CD14-positive monocyte (primary cell): Measurements from ENCODE around the gene MAST4. TPM values are rescaled to one million over a fixed set of nuclear protein-coding genes. Genes with fewer than 3 reads are reported as not detected.
A peak's percentile ranks its signal among the peaks of the same experiment; 100 is the strongest.

Experiments used
- DNase-seq, 3 donors: peaks; one replicate each; pipeline ENCODE4 v3.0.0-alpha.2; 2011 to 2022
- H2AFZ ChIP-seq: 2 replicates; pipeline ENCODE4 v1.6.0; 2012; ENCODE audit warnings: mild to moderate bottlenecking, low read depth, low read length, inconsistent platforms; ENCODE audit not compliant: insufficient read depth, poor library complexity, severe bottlenecking
- H3K27ac ChIP-seq, 2 donors: 1 replicate in 1 of 2; 2 replicates in 1 of 2; pipeline ENCODE4 v1.5.1; 2012 to 2013; ENCODE audit warnings: low read length in 2 of 2, control low read depth in 1 of 2, inconsistent platforms in 1 of 2, low read depth in 1 of 2, mild to moderate bottlenecking in 1 of 2
- H3K27me3 ChIP-seq, 2 donors: one replicate each; pipeline versions ENCODE4 v1.6.0 to v1.6.1; 2011 to 2013; ENCODE audit warnings: low read length in 2 of 2; ENCODE audit not compliant: control insufficient read depth in 2 of 2, insufficient read depth in 2 of 2
- H3K36me3 ChIP-seq, 2 donors: replicated peaks in 1 of 2; 1 replicate in 1 of 2; 2 replicates in 1 of 2; pipeline versions ENCODE4 v1.5.1 to v1.6.1; 2012 to 2013; ENCODE audit warnings: low read length in 2 of 2, control low read depth in 1 of 2, inconsistent platforms in 1 of 2, mild to moderate bottlenecking in 1 of 2; ENCODE audit not compliant: insufficient read depth in 2 of 2, control insufficient read depth in 1 of 2
- H3K4me1 ChIP-seq, 2 donors: 1 replicate in 1 of 2; 2 replicates in 1 of 2; pipeline versions ENCODE4 v1.5.1 to v1.6.1; 2012 to 2013; ENCODE audit warnings: low read length in 2 of 2, control low read depth in 1 of 2, inconsistent platforms in 1 of 2, mild to moderate bottlenecking in 1 of 2, moderate library complexity in 1 of 2; ENCODE audit not compliant: insufficient read depth in 2 of 2, control insufficient read depth in 1 of 2
- H3K4me2 ChIP-seq: replicated peaks from 2 replicates; pipeline ENCODE3; 2012; ENCODE audit warnings: low read length, moderate library complexity, mild to moderate bottlenecking; ENCODE audit not compliant: poor library complexity, severe bottlenecking; ENCODE audit errors: extremely low read depth
- H3K4me3 ChIP-seq, 3 experiments: fragments of 200-600 bp in 1 of 3; sonication (generic) in 1 of 3; replicated peaks in 1 of 3; 1 replicate in 2 of 3; 2 replicates in 1 of 3; pipeline ENCODE4 v1.5.1; 2011 to 2013; ENCODE audit warnings: low read length in 3 of 3, mild to moderate bottlenecking in 3 of 3, control low read depth in 2 of 3, low read depth in 2 of 3, inconsistent platforms in 1 of 3, moderate library complexity in 1 of 3
- H3K79me2 ChIP-seq: 2 replicates; pipeline ENCODE4 v1.6.0; 2012; ENCODE audit warnings: mild to moderate bottlenecking, control low read depth, inconsistent platforms, low read length, moderate library complexity; ENCODE audit not compliant: insufficient read depth
- H3K9ac ChIP-seq: 2 replicates; pipeline ENCODE4 v1.6.0; 2017; ENCODE audit warnings: low read length, mild to moderate bottlenecking; ENCODE audit not compliant: insufficient read depth, poor library complexity, severe bottlenecking
- H3K9me3 ChIP-seq, 2 donors: replicated peaks in 1 of 2; 1 replicate in 1 of 2; 2 replicates in 1 of 2; pipeline versions ENCODE4 v1.5.1 to v1.6.1; 2012 to 2013; ENCODE audit warnings: low read length in 2 of 2, control low read depth in 1 of 2; ENCODE audit not compliant: control insufficient read depth in 1 of 2, insufficient read depth in 1 of 2
- H4K20me1 ChIP-seq: 2 replicates; pipeline ENCODE4 v1.6.0; 2012; ENCODE audit warnings: mild to moderate bottlenecking, low read length, control low read depth, moderate library complexity; ENCODE audit not compliant: insufficient read depth
- H3K27ac Mint-ChIP-seq, 7 donors: one replicate each; pipeline ENCODE4 v1.8.0; 2020; ENCODE audit warnings: mild to moderate bottlenecking in 7 of 7, mixed read lengths in 7 of 7, moderate library complexity in 6 of 7, inconsistent platforms in 2 of 7
- H3K27me3 Mint-ChIP-seq, 3 donors: one replicate each; pipeline ENCODE4 v1.8.0; 2021 to 2022; ENCODE audit warnings: low read depth in 3 of 3, mild to moderate bottlenecking in 3 of 3, mixed read lengths in 3 of 3, moderate library complexity in 3 of 3, inconsistent platforms in 1 of 3
- H3K36me3 Mint-ChIP-seq, 2 donors: one replicate each; pipeline ENCODE4 v1.8.0; 2020; ENCODE audit warnings: mixed read lengths in 2 of 2, inconsistent platforms in 1 of 2, mild to moderate bottlenecking in 1 of 2
- H3K4me1 Mint-ChIP-seq: one replicate; pipeline ENCODE4 v1.8.0; 2020; ENCODE audit warnings: mild to moderate bottlenecking, mixed read lengths
- H3K4me3 Mint-ChIP-seq, 2 donors: one replicate each; pipeline ENCODE4 v1.8.0; 2020; ENCODE audit warnings: mild to moderate bottlenecking in 2 of 2, mixed read lengths in 2 of 2, moderate library complexity in 1 of 2
- H3K9me3 Mint-ChIP-seq, 7 donors: one replicate each; pipeline ENCODE4 v1.8.0; 2020 to 2022; ENCODE audit warnings: mixed read lengths in 7 of 7, mild to moderate bottlenecking in 6 of 7, moderate library complexity in 6 of 7, inconsistent platforms in 2 of 7
- CTCF ChIP-seq: fragments of 200-600 bp; IDR thresholded peaks from one replicate; pipeline ENCODE4 v1.8.0; 2022; ENCODE audit warnings: antibody characterized with exemption, mild to moderate bottlenecking
- WGBS: methylation state at CpG from one replicate; pipeline ENCODE4 v1.1.5; 2013; ENCODE audit warnings: missing lambda C conversion rate; ENCODE audit not compliant: insufficient coverage; 5-methylcytosine and 5-hydroxymethylcytosine counted together
- intact Hi-C, 2 donors: fragments of 100-400 bp; cut with micrococcal nuclease; formaldehyde crosslinking; loops; one replicate each; pipeline versions ENCODE4 v1.15.0 to v1.15.1; 2023
- polyA plus RNA-seq, 3 donors: library from polyadenylated mRNA; depleted of rRNA in 1 of 3; unstranded in 2 of 3; stranded (reverse) in 1 of 3; fragments of 300-500 nt in 2 of 3; fragments of >200 nt in 1 of 3; fragmentation: Illumina TruSeq in 2 of 3; gene quantifications; 1 replicate in 2 of 3; 2 replicates in 1 of 3; pipeline ENCODE4 v1.2.3, GENCODE V29; 2012 to 2021

The MAST4 gene
- polyA plus RNA-seq, 3 donors, result 0.03 to 0.24 TPM; not detected in 1

- Histone ChIP-seq H3K27me3 (no peaks in the 10 kb centered on the region), H3K36me3 (peaks cover 34 to 49% of the 10 kb centered on the region in 2 donors), H3K4me3 (peak overlapping the region in 1 of 3 experiments; percentile 42), H2AFZ (no peak overlapping the region), H3K9ac (peak overlapping the region; percentile 29), H3K9me3 (peaks cover 21 to 26% of the 10 kb centered on the region in 2 donors), H3K27ac (peak overlapping the region; percentile 62 to 77), H3K4me1 (peaks cover 38 to 51% of the 10 kb centered on the region in 2 donors), H3K79me2 (peaks cover 63% of the 10 kb centered on the region), H3K4me2 (peak overlapping the region; percentile 49), H4K20me1 (no peaks in the 10 kb centered on the region)
- WGBS, result 0% methylated on average over 3 of the region's 6 CpGs
- Mint-ChIP-seq H3K27ac (peak overlapping the region; percentile 84 to 95 (median 93)), H3K4me1 (peaks cover 53% of the 10 kb centered on the region), H3K36me3 (peaks cover 51 to 81% of the 10 kb centered on the region in 2 donors), H3K9me3 (peaks cover 14 to 33% (median 25%) of the 10 kb centered on the region in 7 donors), H3K4me3 (peak overlapping the region; percentile 46 to 56), H3K27me3 (peaks cover 0 to 2% (median 1%) of the 10 kb centered on the region in 3 donors)
- TF ChIP-seq CTCF, result no peak
- intact Hi-C loops, result no loop called here
- DNase-seq, result peak; percentile 40 to 79 (median 65)
Observed at GRCh38 chr5:67182301-67182790, 586.2 kb downstream of the MAST4 start.

GRCh38 chr5:67183859-67184258 lies 587.7 kb downstream of the MAST4 start:
- no peak overlapping the region for H3K9ac ChIP-seq
- H3K79me2 ChIP-seq, result peaks cover 77% of the 10 kb centered on the region
- H2AFZ ChIP-seq, result no peak overlapping the region
- H3K4me1 Mint-ChIP-seq, result peaks cover 62% of the 10 kb centered on the region
- DNase-seq, result no peak
- H3K4me3 ChIP-seq, result no peak overlapping the region
- no peak for TF ChIP-seq CTCF
- peaks cover 53 to 80% of the 10 kb centered on the region in 2 donors for H3K36me3 Mint-ChIP-seq
- no peak overlapping the region for H3K27ac ChIP-seq
- WGBS, result 100% methylated on average over 1 of the region's 3 CpGs
- intact Hi-C loops, result no loop called here
- H3K4me1 ChIP-seq, result peaks cover 47 to 57% of the 10 kb centered on the region in 2 donors
- no peak overlapping the region for H3K4me2 ChIP-seq
- peaks cover 12 to 17% of the 10 kb centered on the region in 2 donors for H3K9me3 ChIP-seq
- peaks cover 6 to 19% (median 12%) of the 10 kb centered on the region in 7 donors for H3K9me3 Mint-ChIP-seq
- H3K27me3 ChIP-seq, result no peaks in the 10 kb centered on the region
- H4K20me1 ChIP-seq, result no peaks in the 10 kb centered on the region
- no peak overlapping the region for H3K4me3 Mint-ChIP-seq
- no peaks in the 10 kb centered on the region for H3K27me3 Mint-ChIP-seq
- peaks cover 34 to 49% of the 10 kb centered on the region in 2 donors for H3K36me3 ChIP-seq
- no peak overlapping the region for H3K27ac Mint-ChIP-seq
